Activated CD4-positive, alpha-beta memory T cell treated with anti-CD3 and anti-CD28 coated beads, Interleukin-2, amount 10 ng/mL, durations not matched to agents 7 days and 5 days (primary cell): Measurements from ENCODE around the gene MYH7. TPM values are rescaled to one million over a fixed set of nuclear protein-coding genes. Genes with fewer than 3 reads are reported as not detected.
"Not testable (repeated sequence)": the region's sequence is repeated elsewhere in the genome, so short reads cannot be mapped to it uniquely, and the experiment has no call there.

Experiments
- CTCF ChIA-PET: fragments of 350-600 bp; sonication (Branson Sonifier 250); formaldehyde crosslinking; loops from one replicate; lab custom pipeline; 2021; ENCODE audit warnings: antibody characterized with exemption, inconsistent platforms; lab: Charles Lee
- POLR2A ChIA-PET: fragments of 350-600 bp; sonication (Branson Sonifier 250); formaldehyde crosslinking; loops from one replicate; lab custom pipeline; 2021; ENCODE audit warnings: antibody characterized with exemption; lab: Charles Lee
- DNase-seq: peaks from one replicate; pipeline ENCODE4 v3.0.0-alpha.2; 2020
- H3K27ac Mint-ChIP-seq: one replicate; pipeline ENCODE4 v1.8.0; 2021; ENCODE audit warnings: mild to moderate bottlenecking, mixed read lengths
- H3K27me3 Mint-ChIP-seq: one replicate; pipeline ENCODE4 v1.8.0; 2021; ENCODE audit warnings: mixed read lengths
- H3K36me3 Mint-ChIP-seq: one replicate; pipeline ENCODE4 v1.8.0; 2021; ENCODE audit warnings: low read depth, mixed read lengths
- H3K4me1 Mint-ChIP-seq: one replicate; pipeline ENCODE4 v1.8.0; 2021; ENCODE audit warnings: mixed read lengths
- H3K4me3 Mint-ChIP-seq: one replicate; pipeline ENCODE4 v1.8.0; 2021; ENCODE audit warnings: mild to moderate bottlenecking, mixed read lengths
- H3K9me3 Mint-ChIP-seq: one replicate; pipeline ENCODE4 v1.8.0; 2021; ENCODE audit warnings: mixed read lengths
- total RNA-seq, 2 experiments: library from RNA; stranded (reverse); gene quantifications; one replicate each; pipeline ENCODE4 v1.2.3, GENCODE V29; 2021

MYH7 gene
- total RNA-seq, 2 experiments from 2014 or later: 0.05 TPM; not detected in 1

GRCh38 chr14:23432946-23433345, 2.5 kb downstream of the MYH7 start:
- Mint-ChIP-seq H3K27ac (no peak overlapping the region), H3K9me3 (no peaks in the 10 kb centered on the region), H3K36me3 (no peaks in the 10 kb centered on the region), H3K27me3 (peaks cover 6% of the 10 kb centered on the region), H3K4me1 (no peaks in the 10 kb centered on the region), H3K4me3 (no peak overlapping the region)
- CTCF ChIA-PET: no interaction called here
- no peak for DNase-seq
- POLR2A ChIA-PET: no interaction called here

- Mint-ChIP-seq H3K4me1 (no peaks in the 10 kb centered on the region), H3K27ac (no peak overlapping the region), H3K36me3 (no peaks in the 10 kb centered on the region), H3K9me3 (no peaks in the 10 kb centered on the region), H3K27me3 (peaks cover 6% of the 10 kb centered on the region), H3K4me3 (no peak overlapping the region)
- ChIA-PET POLR2A (no interaction called here), CTCF (no interaction called here)
- DNase-seq: no peak
These were observed 3.1 kb downstream of the MYH7 start for GRCh38 chr14:23432102-23432925.

GRCh38 chr14:23431486-23431885, 4.0 kb downstream of the MYH7 start:
- Mint-ChIP-seq H3K4me3 (no peak overlapping the region), H3K36me3 (no peaks in the 10 kb centered on the region), H3K9me3 (no peaks in the 10 kb centered on the region), H3K4me1 (no peaks in the 10 kb centered on the region), H3K27ac (no peak overlapping the region), H3K27me3 (peaks cover 6% of the 10 kb centered on the region)
- ChIA-PET POLR2A (no interaction called here), CTCF (no interaction called here)
- DNase-seq: no peak

- Mint-ChIP-seq H3K36me3 (no peaks in the 10 kb centered on the region), H3K27me3 (peaks cover 6% of the 10 kb centered on the region), H3K4me3 (no peak overlapping the region), H3K27ac (no peak overlapping the region), H3K9me3 (no peaks in the 10 kb centered on the region), H3K4me1 (no peaks in the 10 kb centered on the region)
- POLR2A ChIA-PET: no interaction called here
- no peak for DNase-seq
- CTCF ChIA-PET: no interaction called here
These were observed 4.8 kb downstream of the MYH7 start for GRCh38 chr14:23430723-23431085.

- ChIA-PET CTCF (no interaction called here), POLR2A (no interaction called here)
- Mint-ChIP-seq H3K9me3 (no peaks in the 10 kb centered on the region), H3K27me3 (peaks cover 6% of the 10 kb centered on the region), H3K4me3 (no peak overlapping the region), H3K36me3 (no peaks in the 10 kb centered on the region), H3K27ac (no peak overlapping the region), H3K4me1 (no peaks in the 10 kb centered on the region)
- no peak for DNase-seq
These were observed 5.3 kb downstream of the MYH7 start for GRCh38 chr14:23430016-23430722.

GRCh38 chr14:23428686-23429495, 6.6 kb downstream of the MYH7 start:
- ChIA-PET POLR2A (no interaction called here), CTCF (no interaction called here)
- Mint-ChIP-seq H3K4me3 (no peak overlapping the region), H3K27ac (no peak overlapping the region), H3K9me3 (no peaks in the 10 kb centered on the region), H3K36me3 (no peaks in the 10 kb centered on the region), H3K4me1 (no peaks in the 10 kb centered on the region), H3K27me3 (no peaks in the 10 kb centered on the region)
- no peak for DNase-seq

GRCh38 chr14:23425798-23426197, 9.7 kb downstream of the MYH7 start:
- H3K4me3 Mint-ChIP-seq, CTCF ChIA-PET, H3K27ac Mint-ChIP-seq, H3K27me3 Mint-ChIP-seq, DNase-seq, POLR2A ChIA-PET, H3K9me3 Mint-ChIP-seq, H3K36me3 Mint-ChIP-seq: not testable (repeated sequence)
- H3K4me1 Mint-ChIP-seq: peaks cover 15% of the 10 kb centered on the region

- H3K27ac Mint-ChIP-seq: no peak overlapping the region
- no peaks in the 10 kb centered on the region for H3K27me3 Mint-ChIP-seq
- DNase-seq: no peak
- peaks cover 19% of the 10 kb centered on the region for H3K4me1 Mint-ChIP-seq
- H3K4me3 Mint-ChIP-seq: no peak overlapping the region
- POLR2A ChIA-PET: no interaction called here
- CTCF ChIA-PET: no interaction called here
- no peaks in the 10 kb centered on the region for H3K36me3 Mint-ChIP-seq
- H3K9me3 Mint-ChIP-seq: no peaks in the 10 kb centered on the region
These were observed 10.3 kb downstream of the MYH7 start for GRCh38 chr14:23425169-23425568.

GRCh38 chr14:23423657-23424056, 11.8 kb downstream of the MYH7 start:
- no peaks in the 10 kb centered on the region for H3K27me3 Mint-ChIP-seq
- H3K4me3 Mint-ChIP-seq: no peak overlapping the region
- POLR2A ChIA-PET: interaction anchor here (1.2 kb wide), 1 partner anchor 46 kb away, joined by 3 read pairs; the partner anchor contains the start of gene NGDN
- H3K4me1 Mint-ChIP-seq: peaks cover 20% of the 10 kb centered on the region
- no peaks in the 10 kb centered on the region for H3K9me3 Mint-ChIP-seq
- H3K36me3 Mint-ChIP-seq: no peaks in the 10 kb centered on the region
- H3K27ac Mint-ChIP-seq: no peak overlapping the region
- CTCF ChIA-PET: no interaction called here
- DNase-seq: no peak

GRCh38 chr14:23421594-23421993, 13.9 kb downstream of the MYH7 start:
- DNase-seq: peak; percentile 32
- Mint-ChIP-seq H3K27ac (peak overlapping the region; percentile 14), H3K27me3 (no peaks in the 10 kb centered on the region), H3K36me3 (no peaks in the 10 kb centered on the region), H3K9me3 (no peaks in the 10 kb centered on the region), H3K4me3 (no peak overlapping the region), H3K4me1 (peaks cover 20% of the 10 kb centered on the region)
- ChIA-PET CTCF (no interaction called here), POLR2A (no interaction called here)

- H3K4me3 Mint-ChIP-seq, H3K36me3 Mint-ChIP-seq, DNase-seq, POLR2A ChIA-PET, CTCF ChIA-PET, H3K27ac Mint-ChIP-seq, H3K27me3 Mint-ChIP-seq, H3K9me3 Mint-ChIP-seq: not testable (repeated sequence)
- peaks cover 20% of the 10 kb centered on the region for H3K4me1 Mint-ChIP-seq
These were observed 15.8 kb downstream of the MYH7 start for GRCh38 chr14:23419646-23420045.

GRCh38 chr14:23418021-23418420, 17.4 kb downstream of the MYH7 start:
- CTCF ChIA-PET: no interaction called here

GRCh38 chr14:23417269-23417668, 18.2 kb downstream of the MYH7 start:
- H3K36me3 Mint-ChIP-seq, H3K9me3 Mint-ChIP-seq, DNase-seq, H3K27ac Mint-ChIP-seq, H3K4me3 Mint-ChIP-seq, H3K27me3 Mint-ChIP-seq, POLR2A ChIA-PET, CTCF ChIA-PET: not testable (repeated sequence)
- peaks cover 20% of the 10 kb centered on the region for H3K4me1 Mint-ChIP-seq

More at GRCh38 chr14:23418021-23418420, 17.4 kb downstream of the MYH7 start:
- H3K4me3 Mint-ChIP-seq: no peak overlapping the region
- no peaks in the 10 kb centered on the region for H3K9me3 Mint-ChIP-seq
- POLR2A ChIA-PET: no interaction called here
- DNase-seq: no peak
- peaks cover 20% of the 10 kb centered on the region for H3K4me1 Mint-ChIP-seq
- no peaks in the 10 kb centered on the region for H3K27me3 Mint-ChIP-seq
- H3K27ac Mint-ChIP-seq: no peak overlapping the region
- H3K36me3 Mint-ChIP-seq: no peaks in the 10 kb centered on the region
